ENCODE data around the gene WNK3.

WNK3 gene

DNA sequence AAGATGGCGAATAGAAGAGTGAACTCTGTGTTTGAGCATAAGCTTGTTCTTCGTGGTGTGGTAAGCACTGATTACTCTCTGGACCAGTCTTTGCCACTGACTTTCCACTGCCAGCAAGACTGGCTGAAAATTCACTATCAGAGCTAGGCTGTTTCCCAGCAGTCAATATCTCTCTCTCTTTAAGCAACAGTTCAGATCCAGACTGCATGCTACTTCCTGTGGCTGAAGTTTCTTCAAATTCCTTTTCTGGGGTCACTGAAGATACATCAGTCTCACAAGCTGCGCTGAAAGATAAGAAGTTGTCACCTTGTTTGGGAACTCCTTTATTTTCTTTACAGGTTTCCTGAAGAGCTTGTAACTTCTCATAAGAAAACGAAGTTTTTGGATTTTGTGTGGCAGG is 120.8 kb downstream of the WNK3 start:
- DNase-seq: peak; percentile 3

DNA sequence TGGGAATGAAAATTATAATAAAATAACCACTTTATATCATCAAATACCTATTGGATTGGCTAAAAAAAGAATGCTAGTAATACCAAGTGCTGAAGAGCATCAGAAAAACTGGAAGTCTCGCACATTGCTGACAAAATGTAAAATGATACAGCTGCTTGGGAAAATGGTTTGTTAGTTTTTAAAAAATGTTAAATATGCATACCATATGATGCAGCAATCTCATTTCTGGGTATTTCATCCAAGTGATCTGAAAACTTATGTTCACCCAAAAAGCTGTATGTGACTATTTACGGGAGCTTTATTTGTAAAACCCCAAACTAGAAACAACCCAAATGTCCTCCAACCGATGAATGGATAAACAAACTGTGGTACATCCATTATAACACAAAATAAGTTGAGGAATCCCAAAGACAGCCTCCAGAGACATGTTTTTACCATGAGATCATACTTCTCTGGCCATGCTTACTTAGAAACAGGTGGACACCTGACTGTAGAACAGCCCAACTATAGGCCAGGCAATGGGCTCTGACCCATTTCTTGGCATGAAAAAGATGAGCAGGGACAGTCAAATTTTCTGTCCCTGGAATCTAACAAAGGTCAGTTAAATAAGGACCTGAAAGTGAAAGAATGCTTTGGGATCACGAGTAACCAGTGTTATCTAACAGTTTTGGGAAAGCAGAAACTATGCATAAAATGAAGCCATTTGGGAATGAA is 127.3 kb downstream of the WNK3 start:
- DNase-seq: no peak

DNA sequence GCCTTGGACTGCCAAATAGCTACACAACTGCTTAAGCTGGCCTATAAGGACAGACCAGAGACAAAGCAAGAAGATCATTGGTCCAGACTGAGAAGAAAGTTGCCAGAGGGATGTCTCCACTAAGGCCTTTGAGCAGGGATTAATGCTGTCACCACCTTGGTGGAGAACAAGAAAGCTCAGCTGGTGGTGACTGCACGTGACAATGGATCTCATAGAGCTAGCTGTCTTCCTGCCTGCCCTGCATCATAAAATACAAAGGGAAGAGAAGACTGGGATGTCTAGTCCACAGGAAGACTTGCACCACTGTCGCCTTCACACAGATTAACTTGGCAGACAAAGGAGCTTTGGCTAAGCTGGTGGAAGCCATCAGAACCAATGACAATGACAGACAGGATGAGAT is 134.3 kb downstream of the WNK3 start:
- DNase-seq: no peak

DNA sequence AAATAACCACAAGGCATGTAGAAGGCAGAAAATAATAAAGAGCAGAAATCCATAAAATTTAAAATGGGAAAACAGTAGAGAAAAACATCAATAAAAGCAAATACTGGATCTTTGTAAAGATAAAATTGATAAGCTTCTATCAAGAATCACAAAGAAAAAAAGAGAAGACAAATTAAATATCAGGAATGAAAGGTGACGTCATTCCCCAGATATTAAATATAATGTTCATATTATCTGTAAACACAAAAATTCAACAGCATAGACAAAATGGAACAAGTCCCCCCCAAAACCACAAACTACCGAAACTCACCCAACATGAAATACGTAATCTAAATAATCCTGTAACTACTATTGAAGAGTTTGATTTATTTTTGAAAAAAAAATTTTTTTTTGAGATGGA is 144.2 kb downstream of the WNK3 start:
- no peak for DNase-seq

DNA sequence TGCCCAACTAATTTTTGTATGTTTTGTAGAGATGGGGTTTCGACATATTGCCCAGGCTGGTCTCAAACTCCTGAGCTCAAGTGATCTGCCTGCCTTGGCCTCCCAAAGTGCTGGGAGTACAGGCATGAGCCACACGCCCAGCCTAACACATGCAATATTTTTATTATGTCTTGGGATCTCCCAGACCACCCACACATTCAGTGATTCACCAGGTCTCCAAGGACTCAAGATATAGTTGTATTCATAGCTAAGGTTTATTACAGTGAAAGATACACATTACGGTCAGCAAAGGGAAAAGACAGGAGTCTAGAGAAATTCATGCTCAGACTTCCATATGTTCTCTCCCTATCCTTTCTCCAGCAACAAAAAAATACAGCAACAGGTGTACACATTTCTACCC is 149.3 kb downstream of the WNK3 start:
- DNase-seq: no peak

DNA sequence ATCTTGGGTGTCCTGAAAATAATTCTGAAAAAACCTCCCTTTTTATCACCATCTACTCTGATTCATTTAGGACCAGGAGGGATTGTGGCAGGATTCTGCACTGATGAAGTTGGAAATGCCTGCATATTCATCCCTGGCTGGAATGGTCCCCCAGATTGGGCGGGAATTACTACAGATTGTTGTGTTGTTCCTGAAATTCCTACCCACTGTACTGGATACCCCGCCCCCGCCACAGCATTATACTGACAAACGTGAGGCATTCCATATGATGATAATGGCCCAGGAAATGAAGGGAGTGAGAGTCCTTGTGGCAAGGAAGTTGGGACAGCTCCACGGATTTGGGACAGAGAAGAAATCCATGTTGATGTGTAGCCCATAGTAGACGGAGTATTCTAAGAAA is 159.6 kb downstream of the WNK3 start:
- DNase-seq: no peak

DNA sequence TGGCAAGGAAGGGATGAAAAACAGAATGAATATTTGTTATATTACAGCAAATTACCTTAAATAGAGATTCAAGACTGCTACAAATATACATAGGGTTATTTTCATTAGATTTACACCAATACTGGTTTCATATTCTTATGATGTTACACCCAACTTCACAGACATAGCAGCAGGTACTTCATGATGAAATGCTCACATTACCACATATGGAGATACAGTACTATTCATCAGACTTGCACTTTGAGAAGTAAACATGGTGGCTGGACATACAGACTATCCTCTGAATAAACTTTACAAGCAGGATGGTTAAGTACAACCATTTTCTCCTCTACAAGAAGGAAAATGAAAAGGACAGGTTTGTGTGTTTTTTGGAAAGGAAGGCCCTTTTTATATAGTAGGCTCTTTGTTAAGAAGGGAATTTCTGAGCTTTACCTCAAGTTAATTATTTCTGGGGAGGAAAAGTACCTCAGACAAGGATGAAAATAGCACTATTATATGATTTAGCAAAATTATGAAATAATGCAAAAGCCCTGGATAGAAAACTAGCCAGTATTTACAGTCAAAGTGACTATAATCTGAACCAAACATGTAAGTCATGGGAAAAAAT is 162.8 kb downstream of the WNK3 start:
- DNase-seq: no peak

DNA sequence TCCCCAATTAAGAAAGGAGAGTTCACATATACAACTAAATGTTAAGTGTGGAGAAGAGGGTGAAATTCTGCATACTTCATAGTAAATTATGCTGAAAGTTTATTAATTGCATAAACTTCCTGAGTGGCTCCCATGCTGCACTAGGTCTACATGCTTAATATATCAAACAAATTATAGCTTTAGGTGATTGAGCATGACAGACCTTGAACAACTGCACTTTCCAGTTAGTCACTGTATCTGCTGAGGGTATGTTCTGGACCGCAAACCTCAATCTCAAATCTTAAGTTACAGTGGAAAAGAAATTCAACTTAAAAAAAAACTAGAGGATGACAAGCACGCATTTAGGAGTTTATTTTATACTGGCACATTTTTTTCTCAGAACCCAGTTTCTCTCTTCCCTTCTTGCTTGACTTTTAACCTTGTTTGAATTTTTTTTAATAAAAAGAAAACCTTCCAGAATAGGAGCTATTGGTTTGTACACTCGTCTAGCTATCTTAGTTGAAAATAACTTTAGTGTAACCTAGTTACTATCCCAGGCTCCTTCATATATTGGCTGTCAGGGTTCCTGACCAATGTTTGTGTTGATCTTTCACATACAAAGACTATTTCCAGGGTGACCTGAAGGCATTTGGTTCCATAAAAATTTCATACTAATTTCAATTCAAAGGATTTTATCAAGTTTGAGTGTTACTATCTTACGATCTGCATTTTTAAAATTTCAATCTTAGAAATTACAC is 164.6 kb downstream of the WNK3 start:
- no peak for DNase-seq

DNA sequence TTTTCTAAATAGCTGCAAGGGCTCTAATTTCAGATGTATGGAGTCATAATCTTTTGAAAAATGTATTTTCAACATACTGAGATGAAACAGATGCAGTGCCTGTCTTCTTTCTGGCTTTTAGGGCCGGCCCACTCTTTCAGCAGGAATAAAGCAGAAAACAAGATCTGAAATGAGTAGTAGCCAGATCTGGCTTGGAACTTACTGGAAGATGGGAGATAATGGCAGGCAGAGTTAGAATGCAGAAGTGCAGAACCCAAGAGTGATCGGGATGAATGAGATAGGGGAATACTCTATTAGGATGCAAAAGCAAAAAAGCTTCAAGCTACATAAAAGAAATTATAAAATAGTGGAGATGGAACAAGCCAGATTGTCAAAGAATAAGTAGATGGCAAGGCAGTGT is 173.4 kb downstream of the WNK3 start:
- DNase-seq: peak; percentile 10

DNA sequence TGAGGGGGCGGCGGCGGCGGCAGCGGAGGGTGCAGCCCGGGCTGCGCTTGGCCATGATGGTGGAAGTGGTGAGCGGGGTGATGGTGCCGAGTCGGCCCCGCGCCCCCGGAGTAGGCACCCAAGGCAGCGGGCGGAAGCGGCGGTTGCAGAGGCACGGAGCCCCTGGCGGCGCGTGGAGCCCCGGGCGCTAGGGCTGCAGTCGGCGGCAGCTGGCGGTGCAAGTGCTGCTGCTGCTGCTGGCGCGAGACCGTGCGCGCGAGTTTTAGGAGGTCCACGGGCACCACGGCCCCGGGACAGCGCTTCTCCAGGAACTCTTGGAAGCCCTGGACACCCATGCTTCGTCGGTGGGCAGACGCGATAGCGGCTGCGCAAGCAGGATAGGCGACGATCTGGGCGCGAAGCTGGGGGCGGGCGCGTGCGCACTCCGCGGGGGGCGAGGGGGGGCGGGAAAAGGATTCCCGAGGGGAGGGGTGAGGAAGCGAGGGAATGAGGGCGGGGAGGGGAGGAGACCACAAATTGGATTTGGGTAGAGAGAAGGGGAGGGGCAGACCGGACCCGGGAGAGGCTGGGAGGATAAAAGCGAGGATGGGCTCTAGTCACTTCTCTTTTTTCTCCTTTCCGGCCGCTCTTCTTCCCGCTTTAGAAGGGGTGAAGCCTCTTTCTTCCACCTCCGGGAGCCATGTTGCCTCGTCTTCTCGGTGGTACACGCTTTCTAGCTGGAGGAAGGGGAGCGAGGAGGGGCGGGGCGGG is 174.8 kb downstream of the WNK3 start, which contains the start of gene FAM120C:
FAM120C (minus strand) TSS at position 391 of the 750 bp plus-strand sequence; CDS start at position 335, 56 bp downstream.
- DNase-seq: peak; percentile 90

DNA sequence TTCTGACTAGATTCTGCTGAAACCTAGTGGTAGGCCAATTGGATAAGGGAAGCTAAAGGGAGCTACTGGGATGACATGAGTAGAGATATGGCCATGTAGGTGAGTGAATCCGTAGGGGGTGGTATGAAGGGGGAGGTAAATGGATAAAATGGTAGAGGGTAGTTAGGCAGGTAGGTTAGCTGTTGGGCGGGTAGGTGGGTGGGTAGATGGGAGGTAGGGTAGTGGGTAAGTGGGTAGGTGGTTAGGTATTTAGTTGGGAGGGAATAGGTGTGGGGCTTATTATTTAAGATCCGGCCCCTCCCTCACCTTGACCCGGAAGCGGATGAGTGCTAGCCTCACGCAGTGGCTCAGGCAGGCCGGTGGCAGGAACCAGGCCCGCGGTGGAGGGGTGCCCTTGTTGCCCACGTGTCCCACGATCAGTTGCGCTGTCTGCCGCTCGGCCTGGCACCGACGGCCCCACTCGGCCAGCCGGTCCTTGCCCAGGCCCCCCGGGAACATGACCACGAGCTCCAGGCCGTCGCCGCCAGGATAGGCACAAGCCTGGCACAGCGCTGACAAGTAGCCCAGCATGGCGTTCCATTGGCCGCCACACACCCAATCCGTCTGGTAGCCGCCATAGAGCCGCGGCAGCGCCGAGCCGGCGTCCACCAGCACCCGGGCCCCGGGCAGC is 175.5 kb downstream of the WNK3 start:
- DNase-seq: peak; percentile 62

DNA sequence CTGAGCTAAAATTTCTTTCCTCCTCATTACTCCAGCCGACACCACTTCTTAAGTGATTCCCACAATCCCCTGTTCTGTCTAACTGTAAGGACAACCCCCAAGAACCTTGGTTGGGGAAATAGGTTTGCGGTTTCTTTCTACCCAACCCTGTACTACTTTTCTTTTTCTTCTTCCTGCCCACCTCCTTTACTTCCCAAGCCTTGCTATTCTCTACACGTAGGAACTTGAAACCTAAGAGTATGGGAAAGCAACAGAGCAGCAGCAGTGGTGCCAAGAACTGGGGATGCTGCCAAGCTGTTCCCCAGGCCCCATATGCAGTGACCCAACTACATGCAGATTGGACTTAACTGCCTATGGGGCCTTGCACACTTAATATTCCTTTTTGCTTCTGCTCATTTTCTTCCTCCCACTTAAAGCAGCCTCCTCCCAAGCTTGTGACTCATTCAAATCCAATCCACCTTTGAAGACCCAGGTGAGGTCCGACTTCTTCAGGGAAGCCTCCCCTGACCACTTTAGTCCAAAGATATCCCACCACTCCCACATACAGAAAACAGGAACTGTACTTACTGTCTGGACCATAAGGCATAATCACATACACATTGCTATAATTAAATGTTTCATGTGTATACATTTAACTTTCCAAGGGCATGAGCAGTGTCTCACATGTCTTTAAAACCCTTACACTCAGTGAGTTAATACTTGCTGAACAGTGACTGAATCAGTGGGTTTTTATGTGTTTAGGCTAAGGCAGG is 176.5 kb downstream of the WNK3 start:
- DNase-seq: peak; percentile 36

DNA sequence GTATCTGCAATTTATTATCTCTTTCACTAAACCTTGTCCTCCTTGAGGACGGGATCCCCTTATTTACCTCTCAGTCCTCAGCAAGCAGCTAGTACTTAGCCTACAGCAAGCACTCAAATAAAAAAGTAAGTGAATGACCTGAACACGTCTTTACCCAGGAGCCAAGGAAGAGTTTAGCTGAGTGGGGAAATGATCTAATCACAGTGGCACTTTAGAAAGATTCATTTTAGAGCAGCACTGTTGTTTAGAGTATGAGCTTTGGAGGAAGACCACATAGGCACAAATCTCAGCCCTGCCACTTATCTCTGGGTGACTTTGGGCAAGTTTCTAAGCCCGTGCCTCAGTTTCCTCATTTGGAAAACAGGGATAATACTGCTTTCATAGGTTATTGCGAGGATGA is 177.4 kb downstream of the WNK3 start:
- DNase-seq: no peak

DNA sequence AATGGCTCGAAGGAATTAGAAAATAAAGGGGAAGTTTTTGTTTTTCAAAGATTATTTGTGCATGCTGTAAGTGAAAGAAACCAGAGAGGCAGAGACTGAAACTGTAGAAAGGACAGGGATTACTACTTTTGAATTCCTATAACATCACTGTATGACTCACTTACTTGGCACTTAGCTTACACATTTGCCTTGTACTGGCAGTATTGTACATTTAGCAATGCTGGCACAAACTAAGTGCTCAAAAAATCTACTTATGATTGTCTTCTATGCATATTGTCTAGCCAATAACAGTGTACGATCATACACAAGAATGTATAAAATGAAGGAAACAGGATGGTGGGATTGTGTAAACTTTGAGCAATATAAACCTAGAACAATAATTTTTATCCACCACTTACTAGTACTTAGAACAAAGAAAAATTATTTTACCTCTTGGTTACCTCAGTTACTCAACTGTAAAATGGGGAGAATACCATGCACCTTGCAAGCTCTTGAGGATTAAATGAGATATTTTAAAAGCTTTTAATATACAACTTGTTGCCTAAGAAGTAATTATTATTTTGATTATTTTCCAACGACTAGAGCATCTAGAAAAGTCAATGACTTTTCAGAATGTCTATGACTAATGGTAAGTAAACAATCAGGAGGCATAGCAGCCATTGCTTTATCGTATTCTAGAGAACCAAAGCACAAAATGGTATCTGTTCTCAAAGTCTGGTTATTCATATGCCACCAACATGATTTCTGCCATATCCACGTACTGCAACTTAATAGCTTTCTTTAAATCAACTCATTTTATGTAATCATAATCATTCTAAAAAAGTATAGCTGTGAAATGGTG is 179.5 kb downstream of the WNK3 start:
- peak; percentile 2 for DNase-seq

DNA sequence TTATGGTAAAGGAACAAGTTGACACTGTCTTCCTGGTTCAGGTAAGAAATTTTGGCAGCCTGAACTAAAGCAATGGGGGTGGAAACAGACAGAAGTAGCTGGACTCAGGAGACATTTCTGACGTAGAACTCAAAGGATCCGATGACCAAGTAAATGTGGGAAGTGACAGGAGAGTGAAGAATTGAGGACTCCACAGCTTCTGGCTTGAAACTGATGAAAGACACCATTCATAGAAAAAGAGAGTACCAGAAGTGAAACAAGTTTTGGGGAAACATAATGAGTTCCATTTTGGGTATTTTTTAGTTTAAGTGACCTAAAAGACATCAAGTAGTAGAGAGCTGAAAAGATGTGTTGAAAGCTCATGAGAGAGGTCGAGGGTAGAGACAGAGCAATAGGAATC is 180.5 kb downstream of the WNK3 start:
- DNase-seq: no peak

DNA sequence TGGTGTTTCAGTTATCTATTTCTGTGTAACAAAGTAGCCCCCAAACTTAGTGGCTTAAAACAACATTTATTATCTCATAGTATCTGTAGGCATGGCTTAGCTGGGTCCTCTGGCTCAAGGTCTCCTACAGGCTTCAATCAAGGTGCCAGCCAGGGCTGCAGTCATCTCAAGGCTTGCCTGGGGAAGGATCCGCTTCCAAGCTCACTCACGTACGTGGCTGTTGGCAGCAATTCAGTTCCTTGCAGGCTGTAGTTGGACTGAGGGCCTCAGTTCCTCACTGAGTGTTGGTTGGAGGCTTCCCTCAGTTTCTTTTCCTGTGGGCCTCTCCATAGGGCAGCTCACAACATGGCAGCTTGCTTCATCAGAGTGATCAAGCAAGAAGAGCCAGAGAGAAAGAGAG is 184.1 kb downstream of the WNK3 start:
- DNase-seq: no peak

DNA sequence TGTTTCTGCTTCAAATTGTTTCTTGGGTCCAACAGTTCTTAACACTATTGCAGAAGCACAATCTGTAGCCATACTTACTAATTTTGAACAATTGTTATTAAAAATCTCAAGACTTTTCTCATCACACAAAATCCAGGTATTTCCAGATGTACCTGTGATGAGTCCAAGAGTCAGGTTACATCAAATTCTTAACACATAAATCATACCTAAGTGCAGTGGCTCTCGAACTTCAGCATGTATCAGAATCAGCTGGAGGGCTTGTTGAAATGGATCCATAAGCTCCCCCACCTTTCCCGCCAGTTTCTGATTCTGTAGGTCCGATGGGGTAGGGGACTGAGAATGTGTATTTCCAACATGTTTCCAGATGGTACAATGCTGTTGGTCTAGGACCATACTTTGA is 185.4 kb downstream of the WNK3 start:
- DNase-seq: no peak

DNA sequence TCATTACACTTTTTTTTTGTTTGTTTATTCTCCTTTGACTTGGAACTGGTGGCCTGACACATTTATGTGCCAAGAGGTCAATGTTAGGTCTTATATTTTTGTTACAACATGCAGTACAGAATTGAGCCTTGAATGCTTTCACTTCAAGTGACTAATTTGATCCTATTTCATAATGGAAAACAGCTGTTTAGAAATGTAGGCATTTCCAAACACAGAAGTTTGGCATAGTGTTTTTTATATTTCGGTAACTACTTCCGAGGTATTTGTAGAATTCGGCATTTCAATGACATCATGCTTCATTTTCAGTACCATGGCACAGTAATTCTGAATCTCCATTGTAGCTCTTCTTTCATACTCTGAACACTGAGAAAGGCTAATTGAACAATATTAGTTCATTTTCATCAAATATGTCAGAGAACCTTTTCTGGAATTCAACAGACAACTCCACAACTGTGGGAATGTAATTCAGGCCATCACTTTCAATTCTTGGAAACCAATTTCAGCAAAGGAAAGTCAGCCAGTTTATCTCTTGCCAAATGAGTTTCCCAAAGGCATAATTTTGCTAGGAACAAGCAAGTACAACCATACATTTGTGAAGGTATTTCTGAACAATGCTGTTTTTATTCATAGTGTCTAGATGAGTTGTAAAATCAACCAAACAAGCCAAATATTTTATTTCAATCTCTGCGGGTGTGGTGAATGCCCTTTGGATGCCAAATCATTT is 186.2 kb downstream of the WNK3 start:
- no peak for DNase-seq

DNA sequence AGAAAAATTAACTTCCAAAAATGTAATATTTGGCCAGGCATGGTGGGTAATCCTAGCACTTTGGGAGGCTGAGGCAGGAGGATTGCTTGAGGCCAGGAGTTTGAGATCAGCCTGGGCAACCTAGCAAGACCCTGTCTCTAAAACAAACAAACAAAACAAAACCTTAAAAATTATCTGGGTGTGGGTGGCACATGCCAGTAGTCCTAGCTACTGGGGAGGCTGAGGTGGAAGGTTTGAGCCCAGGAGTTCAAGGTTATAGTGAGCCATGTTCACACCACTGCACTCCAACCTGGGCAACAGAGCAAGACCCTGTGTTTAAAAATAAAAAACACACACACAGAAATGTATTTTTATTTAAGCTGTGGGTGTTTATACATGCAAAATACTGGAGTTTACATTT is 186.8 kb downstream of the WNK3 start:
- DNase-seq: no peak

DNA sequence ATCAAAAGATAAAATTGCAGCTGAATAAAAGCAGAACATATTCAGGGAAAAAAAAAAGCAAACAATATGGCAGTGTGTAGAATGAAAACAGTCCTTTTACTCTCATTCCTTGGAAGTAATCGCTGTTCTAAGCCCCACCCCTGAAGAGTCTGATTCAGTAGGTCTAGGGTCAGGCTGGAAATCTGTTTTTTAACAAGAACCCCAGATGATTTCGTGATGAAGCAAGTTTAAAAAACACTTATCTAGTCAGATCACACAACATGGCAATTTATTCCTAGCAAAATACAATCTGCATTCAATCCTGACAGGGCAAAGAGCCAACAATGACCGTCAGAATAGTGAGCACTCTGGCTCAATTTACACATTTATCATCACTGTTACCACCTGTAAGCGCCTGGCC is 190.9 kb downstream of the WNK3 start:
- DNase-seq: no peak
